MCF 10A (cell line): ENCODE measurements around the gene AGAP1. TPM values are rescaled to one million over a fixed set of nuclear protein-coding genes. Genes with fewer than 3 reads are reported as not detected.
A peak's percentile ranks its signal among the peaks of the same experiment; 100 is the strongest.

Source experiments
- BruUV-seq: library from RNA; stranded (reverse); fragments of 400-500 nt; replicated peaks from 2 replicates; lab custom pipeline; 2021; lab: Mats Ljungman, UMichigan
- CTCF ChIA-PET: fragments of 300-600 bp; sonication (Branson Sonifier 250); formaldehyde crosslinking; extraction: SDS; loops from one replicate; lab custom pipeline; 2021; ENCODE audit warnings: antibody characterized with exemption, inconsistent platforms; lab: Yijun Ruan, JAX
- POLR2A ChIA-PET: fragments of 300-600, 350-650 bp; sonication (Branson Sonifier 250); formaldehyde crosslinking; extraction: SDS; loops from one replicate; lab custom pipeline; 2020; ENCODE audit warnings: antibody characterized with exemption, inconsistent platforms; lab: Yijun Ruan, JAX
- DNase-seq: peaks from one replicate; pipeline ENCODE4 v3.0.0-alpha.2; 2018; ENCODE audit not compliant: unreplicated experiment
- H3K27ac Mint-ChIP-seq: one replicate; pipeline ENCODE4 v1.8.0; 2022; ENCODE audit warnings: mild to moderate bottlenecking, low read depth, mixed read lengths; ENCODE audit not compliant: unreplicated experiment
- H3K27me3 Mint-ChIP-seq: one replicate; pipeline ENCODE4 v1.8.0; 2022; ENCODE audit warnings: mixed read lengths; ENCODE audit not compliant: insufficient read depth, unreplicated experiment
- H3K36me3 Mint-ChIP-seq: one replicate; pipeline ENCODE4 v1.8.0; 2022; ENCODE audit warnings: mild to moderate bottlenecking, moderate library complexity, mixed read lengths; ENCODE audit not compliant: insufficient read depth, unreplicated experiment
- H3K4me1 Mint-ChIP-seq: one replicate; pipeline ENCODE4 v1.8.0; 2022; ENCODE audit warnings: mixed read lengths; ENCODE audit not compliant: insufficient read depth, unreplicated experiment
- H3K4me3 Mint-ChIP-seq: one replicate; pipeline ENCODE4 v1.8.0; 2022; ENCODE audit warnings: mild to moderate bottlenecking, moderate library complexity, mixed read lengths; ENCODE audit not compliant: unreplicated experiment
- H3K9me3 Mint-ChIP-seq: one replicate; pipeline ENCODE4 v1.8.0; 2022; ENCODE audit warnings: mixed read lengths; ENCODE audit not compliant: unreplicated experiment
- intact Hi-C: fragments of 100-400 bp; cut with micrococcal nuclease; formaldehyde crosslinking; loops from 2 replicates; pipeline ENCODE4 v1.14.1; 2022
- total RNA-seq: library from RNA; stranded (reverse); gene quantifications from 2 replicates; pipeline ENCODE4 v1.2.3, GENCODE V29; 2022
- TF ChIP-seq, protein P1 (sequence below): fragments of 200-600 bp; IDR thresholded peaks from one replicate; pipeline ENCODE4 v1.8.0; 2022; ENCODE audit warnings: antibody characterized with exemption, mild to moderate bottlenecking; ENCODE audit not compliant: unreplicated experiment

Gene AGAP1
- total RNA-seq, 1 experiment from 2014 or later = 41.3 TPM

- no TSS peak for BruUV-seq
- intact Hi-C loops = loop anchor here (5.0 to 10.0 kb wide), 2 partner anchors 56 to 179 kb away; no protein-coding TSS in a partner anchor
These were observed 2.4 kb downstream of the AGAP1 start for GRCh38 chr2:235496239-235496621.

DNA sequence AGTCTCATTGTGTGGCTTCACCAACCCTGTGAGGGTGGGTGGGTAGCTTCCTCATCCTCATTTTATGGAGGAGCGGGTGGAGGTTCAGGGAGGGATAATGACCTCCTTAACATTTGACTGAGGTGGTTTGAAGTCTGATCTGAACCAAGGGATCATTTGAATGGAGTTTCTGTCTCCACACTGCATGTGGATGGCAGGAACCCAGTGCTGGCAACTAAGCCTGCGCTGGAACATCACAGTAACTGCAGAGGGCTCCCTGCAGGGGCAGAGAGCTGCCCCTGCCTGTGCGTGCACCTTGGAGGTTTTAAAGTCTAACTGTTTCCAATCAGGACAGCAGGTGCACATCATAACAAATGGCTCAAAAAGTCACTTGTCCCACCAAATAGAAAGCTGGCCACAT is 3.3 kb downstream of the AGAP1 start:
- no peak for DNase-seq
- H3K4me3 Mint-ChIP-seq = no peak overlapping the region
- intact Hi-C loops = loop anchor here (5.0 to 10.0 kb wide), 2 partner anchors 55 to 178 kb away; no protein-coding TSS in a partner anchor
- CTCF ChIA-PET = interaction anchor here (0.6 to 2.1 kb wide), 6 partner anchors 16 to 386 kb away, joined by 3 to 7 read pairs (median 3); no protein-coding TSS in a partner anchor
- H3K4me1 Mint-ChIP-seq = peaks cover 33% of the 10 kb centered on the region
- H3K9me3 Mint-ChIP-seq = no peaks in the 10 kb centered on the region
- no peaks in the 10 kb centered on the region for H3K27me3 Mint-ChIP-seq
- POLR2A ChIA-PET = interaction anchor here (0.7 kb wide), 1 partner anchor 249 kb away, joined by 3 read pairs; no protein-coding TSS in a partner anchor
- TF ChIP-seq, protein P1, sequence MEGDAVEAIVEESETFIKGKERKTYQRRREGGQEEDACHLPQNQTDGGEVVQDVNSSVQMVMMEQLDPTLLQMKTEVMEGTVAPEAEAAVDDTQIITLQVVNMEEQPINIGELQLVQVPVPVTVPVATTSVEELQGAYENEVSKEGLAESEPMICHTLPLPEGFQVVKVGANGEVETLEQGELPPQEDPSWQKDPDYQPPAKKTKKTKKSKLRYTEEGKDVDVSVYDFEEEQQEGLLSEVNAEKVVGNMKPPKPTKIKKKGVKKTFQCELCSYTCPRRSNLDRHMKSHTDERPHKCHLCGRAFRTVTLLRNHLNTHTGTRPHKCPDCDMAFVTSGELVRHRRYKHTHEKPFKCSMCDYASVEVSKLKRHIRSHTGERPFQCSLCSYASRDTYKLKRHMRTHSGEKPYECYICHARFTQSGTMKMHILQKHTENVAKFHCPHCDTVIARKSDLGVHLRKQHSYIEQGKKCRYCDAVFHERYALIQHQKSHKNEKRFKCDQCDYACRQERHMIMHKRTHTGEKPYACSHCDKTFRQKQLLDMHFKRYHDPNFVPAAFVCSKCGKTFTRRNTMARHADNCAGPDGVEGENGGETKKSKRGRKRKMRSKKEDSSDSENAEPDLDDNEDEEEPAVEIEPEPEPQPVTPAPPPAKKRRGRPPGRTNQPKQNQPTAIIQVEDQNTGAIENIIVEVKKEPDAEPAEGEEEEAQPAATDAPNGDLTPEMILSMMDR = no peak
- no peak overlapping the region for H3K27ac Mint-ChIP-seq
- no TSS peak for BruUV-seq
- H3K36me3 Mint-ChIP-seq = no peaks in the 10 kb centered on the region

More at GRCh38 chr2:235496239-235496621, 2.4 kb downstream of the AGAP1 start:
- TF ChIP-seq, protein P1 = no peak
- DNase-seq = peak; percentile 13
- H3K4me3 Mint-ChIP-seq = peak overlapping the region; percentile 77
- no peak overlapping the region for H3K27ac Mint-ChIP-seq
- POLR2A ChIA-PET = interaction anchor here (0.7 to 1.3 kb wide), 3 partner anchors 25 to 361 kb away, joined by 3 to 5 read pairs (median 3); no protein-coding TSS in a partner anchor
- no peaks in the 10 kb centered on the region for H3K36me3 Mint-ChIP-seq
- H3K27me3 Mint-ChIP-seq = no peaks in the 10 kb centered on the region
- H3K4me1 Mint-ChIP-seq = peaks cover 25% of the 10 kb centered on the region
- H3K9me3 Mint-ChIP-seq = no peaks in the 10 kb centered on the region
- CTCF ChIA-PET = interaction anchor here (0.6 to 1.4 kb wide), 3 partner anchors 166 to 386 kb away, joined by 3 to 5 read pairs (median 3); no protein-coding TSS in a partner anchor

DNA sequence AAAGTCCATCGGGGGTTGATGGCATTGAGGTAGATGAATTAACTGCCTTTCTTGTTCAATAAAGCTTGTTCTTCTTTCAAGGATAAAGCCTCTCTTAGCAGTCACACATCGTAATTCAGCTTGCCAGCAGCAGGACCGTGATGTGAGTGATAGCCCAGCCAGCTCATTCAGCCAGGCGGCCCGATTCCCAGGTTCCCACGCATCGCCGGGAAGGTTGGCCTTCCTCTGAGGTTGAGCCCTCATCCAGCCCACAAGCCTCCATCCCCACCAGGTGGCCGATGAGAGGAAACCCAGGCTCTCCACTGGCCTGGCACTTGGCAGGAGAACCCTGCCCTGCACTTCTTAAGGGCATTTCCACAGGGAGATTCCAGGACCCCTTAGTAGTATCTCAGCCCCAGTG is 4.7 kb downstream of the AGAP1 start:
- intact Hi-C loops = loop anchor here (5.0 to 10.0 kb wide), 2 partner anchors 54 to 176 kb away; no protein-coding TSS in a partner anchor
- Mint-ChIP-seq H3K4me3 (no peak overlapping the region), H3K9me3 (no peaks in the 10 kb centered on the region), H3K27ac (no peak overlapping the region), H3K36me3 (no peaks in the 10 kb centered on the region), H3K27me3 (no peaks in the 10 kb centered on the region), H3K4me1 (peaks cover 33% of the 10 kb centered on the region)
- TF ChIP-seq, protein P1 = no peak
- CTCF ChIA-PET = interaction anchor here (0.7 to 2.1 kb wide), 3 partner anchors 97 to 362 kb away, joined by 3 to 7 read pairs (median 4); no protein-coding TSS in a partner anchor
- DNase-seq = peak; percentile 17
- BruUV-seq = no TSS peak
- POLR2A ChIA-PET = interaction anchor here (1.1 kb wide), 1 partner anchor 93 kb away, joined by 4 read pairs; no protein-coding TSS in a partner anchor
